GM18508 (cell line): ENCODE measurements around the gene YIF1A.
"Not testable (repeated sequence)": the region's sequence is repeated elsewhere in the genome, so short reads cannot be mapped to it uniquely, and the experiment has no call there.

ENCODE experiments used
- ATAC-seq: cut with Tn5 transposase; IDR thresholded peaks from one replicate; pipeline ENCODE4 v1.9.1; 2021; ENCODE audit warnings: moderate number of reproducible peaks; ENCODE audit not compliant: insufficient read depth, unreplicated experiment

YIF1A gene

GRCh38 chr11:66258473-66258893 is 30.5 kb downstream of the YIF1A start:
- ATAC-seq = no peak

- ATAC-seq = not testable (repeated sequence)
Measured at GRCh38 chr11:66253081-66253480, 35.9 kb downstream of the YIF1A start.

- ATAC-seq = no peak
Measured at GRCh38 chr11:66251809-66252208, 37.1 kb downstream of the YIF1A start.

- no peak for ATAC-seq
Measured at GRCh38 chr11:66248903-66249302, 40.0 kb downstream of the YIF1A start.

- ATAC-seq = no peak
Measured at GRCh38 chr11:66247801-66248200, 41.1 kb downstream of the YIF1A start.

GRCh38 chr11:66247295-66247694 is 41.6 kb downstream of the YIF1A start:
- no peak for ATAC-seq

GRCh38 chr11:66243782-66244535 is 45.0 kb downstream of the YIF1A start:
- no peak for ATAC-seq

- ATAC-seq = no peak
Measured at GRCh38 chr11:66242095-66242765, 46.7 kb downstream of the YIF1A start.

GRCh38 chr11:66240781-66241136 is 48.2 kb downstream of the YIF1A start:
- no peak for ATAC-seq

GRCh38 chr11:66239998-66240780 is 48.8 kb downstream of the YIF1A start:
- ATAC-seq = no peak

- ATAC-seq = no peak
Measured at GRCh38 chr11:66239511-66239910, 49.4 kb downstream of the YIF1A start.

- ATAC-seq = no peak
Measured at GRCh38 chr11:66238786-66239413, 50.0 kb downstream of the YIF1A start.

GRCh38 chr11:66237867-66238266 is 51.1 kb downstream of the YIF1A start:
- no peak for ATAC-seq

- ATAC-seq = no peak
Measured at GRCh38 chr11:66235141-66235540, 53.8 kb downstream of the YIF1A start.
